Stimulated activated naive CD8-positive, alpha-beta T cell treated with anti-CD3 and anti-CD28 coated beads, Interleukin-15, Interleukin-2, amounts not matched to agents 100 ng/mL and 50 ng/mL, for 24 hours (primary cell): Measurements from ENCODE around the gene DIAPH3.

ENCODE experiments used
- H3K27ac Mint-ChIP-seq: one replicate; pipeline ENCODE4 v1.8.0; 2021; ENCODE audit warnings: mild to moderate bottlenecking, mixed read lengths
- H3K27me3 Mint-ChIP-seq: one replicate; pipeline ENCODE4 v1.8.0; 2021; ENCODE audit warnings: mixed read lengths
- H3K36me3 Mint-ChIP-seq: one replicate; pipeline ENCODE4 v1.8.0; 2021; ENCODE audit warnings: low read depth, mixed read lengths
- H3K4me1 Mint-ChIP-seq: one replicate; pipeline ENCODE4 v1.8.0; 2021; ENCODE audit warnings: low read depth, mixed read lengths
- H3K4me3 Mint-ChIP-seq: one replicate; pipeline ENCODE4 v1.8.0; 2021; ENCODE audit warnings: mild to moderate bottlenecking, mixed read lengths
- H3K9me3 Mint-ChIP-seq: one replicate; pipeline ENCODE4 v1.8.0; 2021; ENCODE audit warnings: mixed read lengths

Gene DIAPH3

GRCh38 chr13:59663707-59664106 is 500.0 kb downstream of the DIAPH3 start:
- Mint-ChIP-seq H3K4me3 (no peak overlapping the region), H3K27me3 (no peaks in the 10 kb centered on the region), H3K27ac (no peak overlapping the region), H3K36me3 (no peaks in the 10 kb centered on the region), H3K9me3 (no peaks in the 10 kb centered on the region), H3K4me1 (no peaks in the 10 kb centered on the region)

GRCh38 chr13:59660582-59660981 is 503.1 kb downstream of the DIAPH3 start:
- no peaks in the 10 kb centered on the region for H3K27me3 Mint-ChIP-seq
- no peaks in the 10 kb centered on the region for H3K9me3 Mint-ChIP-seq
- no peaks in the 10 kb centered on the region for H3K4me1 Mint-ChIP-seq
- no peak overlapping the region for H3K27ac Mint-ChIP-seq
- no peaks in the 10 kb centered on the region for H3K36me3 Mint-ChIP-seq
- no peak overlapping the region for H3K4me3 Mint-ChIP-seq

DNA sequence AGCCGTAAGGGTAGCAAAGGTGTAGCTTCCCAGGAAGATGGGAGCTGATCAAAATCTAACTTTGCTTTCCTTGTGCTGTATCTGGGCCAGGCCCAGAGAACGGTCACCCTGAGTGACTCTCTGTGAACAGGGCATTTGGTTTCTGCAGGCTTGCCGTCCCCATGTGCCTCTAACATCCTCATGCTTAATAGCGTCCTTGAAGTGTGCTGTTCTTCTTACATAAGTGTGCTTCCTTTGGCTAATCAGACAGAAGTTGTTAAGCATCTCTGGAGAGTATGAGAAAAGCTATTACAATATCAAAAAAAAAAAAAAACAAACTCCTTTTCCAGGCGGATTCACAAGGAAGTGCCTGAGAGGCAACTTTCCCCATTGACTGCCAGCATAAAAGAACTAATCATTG is 503.7 kb downstream of the DIAPH3 start:
- no peaks in the 10 kb centered on the region for H3K9me3 Mint-ChIP-seq
- no peaks in the 10 kb centered on the region for H3K27me3 Mint-ChIP-seq
- H3K27ac Mint-ChIP-seq, result no peak overlapping the region
- no peaks in the 10 kb centered on the region for H3K36me3 Mint-ChIP-seq
- no peak overlapping the region for H3K4me3 Mint-ChIP-seq
- H3K4me1 Mint-ChIP-seq, result no peaks in the 10 kb centered on the region

- Mint-ChIP-seq H3K27ac (no peak overlapping the region), H3K36me3 (no peaks in the 10 kb centered on the region), H3K27me3 (no peaks in the 10 kb centered on the region), H3K4me3 (no peak overlapping the region), H3K4me1 (no peaks in the 10 kb centered on the region), H3K9me3 (no peaks in the 10 kb centered on the region)
Observed at GRCh38 chr13:59658738-59659330, 504.9 kb downstream of the DIAPH3 start.

DNA sequence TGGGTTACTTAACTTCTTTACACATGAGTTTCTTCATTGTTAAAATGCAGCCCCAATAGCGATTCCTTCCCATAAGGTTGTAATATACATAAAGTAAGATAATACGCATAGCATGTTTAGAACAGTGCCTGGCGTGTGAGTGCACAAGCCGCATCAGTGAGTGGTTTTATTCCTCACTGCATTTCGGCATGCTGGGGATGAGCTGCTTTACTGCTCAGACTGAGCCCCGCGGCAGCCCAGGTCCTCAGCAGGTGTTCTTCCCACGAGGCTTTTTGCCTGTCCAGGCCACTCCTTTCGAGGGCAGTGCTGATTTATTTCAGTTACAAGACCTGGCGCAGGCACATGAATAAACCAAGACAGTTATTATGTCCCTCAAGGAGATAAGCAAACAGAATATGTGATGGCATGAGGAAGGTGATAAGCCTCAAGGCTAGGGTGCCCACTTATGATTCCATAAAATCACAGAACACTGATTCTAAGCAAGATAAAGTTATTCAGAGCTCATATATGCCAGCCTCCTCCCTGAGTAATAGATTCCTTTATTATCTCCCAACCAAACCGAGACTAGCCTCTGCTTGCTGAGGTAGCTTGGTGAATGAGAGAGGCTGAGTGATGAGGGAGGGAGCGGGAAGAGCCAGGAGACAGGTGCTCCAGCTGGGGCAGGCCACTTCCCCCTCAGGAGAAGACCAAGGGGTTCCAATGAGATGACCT is 505.5 kb downstream of the DIAPH3 start:
- no peak overlapping the region for H3K4me3 Mint-ChIP-seq
- H3K27ac Mint-ChIP-seq, result no peak overlapping the region
- H3K9me3 Mint-ChIP-seq, result no peaks in the 10 kb centered on the region
- no peaks in the 10 kb centered on the region for H3K4me1 Mint-ChIP-seq
- H3K36me3 Mint-ChIP-seq, result no peaks in the 10 kb centered on the region
- no peaks in the 10 kb centered on the region for H3K27me3 Mint-ChIP-seq

- no peaks in the 10 kb centered on the region for H3K4me1 Mint-ChIP-seq
- peaks cover 4% of the 10 kb centered on the region for H3K27me3 Mint-ChIP-seq
- no peak overlapping the region for H3K27ac Mint-ChIP-seq
- H3K9me3 Mint-ChIP-seq, result no peaks in the 10 kb centered on the region
- H3K36me3 Mint-ChIP-seq, result no peaks in the 10 kb centered on the region
- no peak overlapping the region for H3K4me3 Mint-ChIP-seq
Observed at GRCh38 chr13:59653916-59654315, 509.8 kb downstream of the DIAPH3 start.

DNA sequence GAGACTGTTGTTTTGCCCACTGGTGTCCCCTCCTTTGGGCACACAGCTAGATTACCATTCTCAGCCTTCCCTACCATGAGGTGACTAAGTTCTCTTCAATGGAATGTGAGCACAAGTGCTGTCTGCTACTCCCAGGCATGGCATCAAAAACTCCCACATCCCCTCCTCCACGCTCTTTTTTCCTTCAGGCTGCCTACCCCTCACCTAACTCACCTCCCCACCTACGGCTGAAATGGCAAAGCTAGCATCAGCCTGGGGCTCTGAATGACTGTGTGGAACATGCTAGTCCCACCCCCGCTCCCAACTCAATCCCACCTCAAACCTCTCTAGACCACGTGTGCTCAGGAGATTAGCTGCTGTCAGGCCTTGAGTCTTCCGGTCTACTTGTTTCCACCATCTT is 512.2 kb downstream of the DIAPH3 start:
- no peak overlapping the region for H3K4me3 Mint-ChIP-seq
- no peaks in the 10 kb centered on the region for H3K36me3 Mint-ChIP-seq
- no peaks in the 10 kb centered on the region for H3K4me1 Mint-ChIP-seq
- no peaks in the 10 kb centered on the region for H3K9me3 Mint-ChIP-seq
- no peak overlapping the region for H3K27ac Mint-ChIP-seq
- H3K27me3 Mint-ChIP-seq, result peaks cover 4% of the 10 kb centered on the region

- Mint-ChIP-seq H3K4me3 (no peak overlapping the region), H3K4me1 (no peaks in the 10 kb centered on the region), H3K9me3 (no peaks in the 10 kb centered on the region), H3K27me3 (no peaks in the 10 kb centered on the region), H3K27ac (no peak overlapping the region), H3K36me3 (no peaks in the 10 kb centered on the region)
Observed at GRCh38 chr13:59643906-59644626, 519.7 kb downstream of the DIAPH3 start.

GRCh38 chr13:59643364-59643841 is 520.3 kb downstream of the DIAPH3 start:
- Mint-ChIP-seq H3K4me1 (no peaks in the 10 kb centered on the region), H3K27me3 (no peaks in the 10 kb centered on the region), H3K4me3 (no peak overlapping the region), H3K36me3 (no peaks in the 10 kb centered on the region), H3K27ac (no peak overlapping the region), H3K9me3 (no peaks in the 10 kb centered on the region)

DNA sequence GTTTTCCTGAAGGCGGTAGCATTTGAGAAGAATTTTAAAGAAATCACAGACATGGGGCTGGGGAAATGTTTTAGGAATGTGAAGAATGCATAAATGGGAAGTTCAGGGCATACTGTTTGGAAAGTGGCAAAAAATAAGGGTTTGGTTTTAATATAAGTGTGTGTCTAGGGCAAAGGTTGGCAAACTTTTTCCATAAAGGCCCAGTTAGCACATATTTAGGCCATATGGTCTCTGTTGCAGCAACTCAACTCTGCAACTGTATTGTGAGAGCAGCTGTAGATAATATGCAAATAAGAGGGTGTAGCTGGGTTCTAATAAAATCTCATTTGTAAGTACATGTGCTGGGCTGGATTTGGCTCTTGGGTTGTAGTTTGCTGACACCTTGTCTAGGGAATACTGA is 521.9 kb downstream of the DIAPH3 start:
- Mint-ChIP-seq H3K27ac (no peak overlapping the region), H3K36me3 (no peaks in the 10 kb centered on the region), H3K4me1 (no peaks in the 10 kb centered on the region), H3K4me3 (no peak overlapping the region), H3K27me3 (no peaks in the 10 kb centered on the region), H3K9me3 (no peaks in the 10 kb centered on the region)

DNA sequence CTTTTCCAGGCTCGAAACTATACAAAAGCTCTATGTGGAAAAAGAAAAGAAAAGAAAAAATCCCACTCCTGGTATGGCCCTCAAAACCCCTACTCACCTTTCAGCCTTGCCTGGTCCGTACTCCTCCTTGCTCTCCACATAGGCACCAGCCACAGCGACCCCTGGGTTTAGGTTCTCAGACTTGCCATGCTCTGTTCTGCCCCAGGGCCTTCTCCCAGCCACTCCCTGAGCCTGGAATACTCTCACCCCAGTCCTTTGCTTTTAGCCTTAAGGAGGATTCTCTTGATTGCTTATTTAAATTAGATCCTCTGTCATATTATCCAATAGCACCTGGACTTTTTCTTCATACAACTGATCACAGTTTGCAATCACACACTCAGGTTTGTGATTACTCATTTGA is 522.5 kb downstream of the DIAPH3 start:
- no peak overlapping the region for H3K27ac Mint-ChIP-seq
- H3K9me3 Mint-ChIP-seq, result no peaks in the 10 kb centered on the region
- H3K36me3 Mint-ChIP-seq, result no peaks in the 10 kb centered on the region
- H3K4me3 Mint-ChIP-seq, result no peak overlapping the region
- H3K4me1 Mint-ChIP-seq, result no peaks in the 10 kb centered on the region
- no peaks in the 10 kb centered on the region for H3K27me3 Mint-ChIP-seq

- no peak overlapping the region for H3K27ac Mint-ChIP-seq
- H3K4me3 Mint-ChIP-seq, result no peak overlapping the region
- H3K27me3 Mint-ChIP-seq, result no peaks in the 10 kb centered on the region
- H3K9me3 Mint-ChIP-seq, result no peaks in the 10 kb centered on the region
- H3K36me3 Mint-ChIP-seq, result no peaks in the 10 kb centered on the region
- no peaks in the 10 kb centered on the region for H3K4me1 Mint-ChIP-seq
Observed at GRCh38 chr13:59638404-59638803, 525.3 kb downstream of the DIAPH3 start.

DNA sequence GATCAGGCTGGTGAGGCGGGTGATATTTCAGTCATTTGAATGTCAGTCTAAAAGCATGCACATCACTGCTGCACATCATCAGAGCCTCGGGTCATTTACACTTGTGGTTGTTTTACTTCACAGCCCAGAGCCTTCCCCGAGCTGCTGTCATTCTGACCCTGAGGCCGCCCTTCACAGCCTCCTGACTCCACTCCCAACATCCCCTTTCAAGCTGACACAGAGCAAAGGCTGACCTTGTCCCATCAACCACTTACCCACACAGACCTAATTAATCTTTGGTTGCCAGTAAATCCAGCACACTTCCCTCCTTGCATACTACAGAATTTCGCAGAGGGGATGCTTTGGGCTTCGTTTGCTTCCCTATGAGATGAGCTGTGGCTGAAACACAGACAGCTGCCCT is 528.1 kb downstream of the DIAPH3 start:
- no peaks in the 10 kb centered on the region for H3K9me3 Mint-ChIP-seq
- H3K27ac Mint-ChIP-seq, result no peak overlapping the region
- H3K36me3 Mint-ChIP-seq, result no peaks in the 10 kb centered on the region
- H3K27me3 Mint-ChIP-seq, result no peaks in the 10 kb centered on the region
- H3K4me3 Mint-ChIP-seq, result no peak overlapping the region
- H3K4me1 Mint-ChIP-seq, result no peaks in the 10 kb centered on the region

DNA sequence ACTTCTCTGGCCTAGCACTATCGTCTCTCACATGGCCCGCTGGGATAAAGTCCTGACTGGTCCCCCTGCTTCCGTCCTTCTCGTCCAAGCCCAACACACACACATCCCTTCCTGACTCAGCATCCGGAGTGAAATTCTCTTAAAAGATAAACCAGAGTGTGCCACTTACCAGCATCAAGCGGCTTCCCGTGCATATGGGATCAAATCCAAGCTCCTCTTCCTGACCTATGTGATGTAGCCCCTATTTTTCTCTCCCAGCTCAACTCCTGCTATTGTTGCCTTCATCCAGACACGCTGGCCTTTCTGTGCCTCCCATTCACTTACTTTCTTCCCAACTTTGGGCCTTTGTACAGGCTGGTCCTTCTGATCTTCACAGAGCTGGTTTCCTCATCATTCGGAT is 530.4 kb downstream of the DIAPH3 start:
- Mint-ChIP-seq H3K4me1 (no peaks in the 10 kb centered on the region), H3K4me3 (no peak overlapping the region), H3K27me3 (no peaks in the 10 kb centered on the region), H3K9me3 (no peaks in the 10 kb centered on the region), H3K27ac (no peak overlapping the region), H3K36me3 (no peaks in the 10 kb centered on the region)

DNA sequence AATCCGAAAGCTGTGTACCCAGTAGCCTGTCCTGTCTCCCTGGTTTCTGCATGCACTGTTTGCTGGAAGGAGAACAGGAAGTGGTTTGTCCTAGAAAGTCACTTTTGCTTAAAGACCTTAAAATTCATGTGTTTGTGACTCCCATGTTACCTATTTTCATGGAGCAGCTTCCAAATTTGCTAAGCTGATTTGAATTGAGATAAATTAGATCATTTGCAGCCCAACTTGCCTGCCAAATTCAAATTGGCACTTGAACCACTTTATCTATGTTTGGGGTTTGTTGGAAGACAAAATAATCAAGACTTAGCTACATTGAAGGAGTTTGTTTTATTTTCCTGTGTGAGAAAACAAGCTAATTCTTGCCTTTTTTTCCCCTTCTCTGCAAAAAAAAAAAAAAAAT is 532.5 kb downstream of the DIAPH3 start:
- H3K36me3 Mint-ChIP-seq, result no peaks in the 10 kb centered on the region
- H3K4me1 Mint-ChIP-seq, result no peaks in the 10 kb centered on the region
- H3K9me3 Mint-ChIP-seq, result no peaks in the 10 kb centered on the region
- no peaks in the 10 kb centered on the region for H3K27me3 Mint-ChIP-seq
- no peak overlapping the region for H3K27ac Mint-ChIP-seq
- no peak overlapping the region for H3K4me3 Mint-ChIP-seq
